Fibroblast of lung (primary cell): Measurements from ENCODE around the gene WDR27. TPM values are rescaled to one million over a fixed set of nuclear protein-coding genes. Genes with fewer than 3 reads are reported as not detected.
"Not testable (repeated sequence)": the region's sequence is repeated elsewhere in the genome, so short reads cannot be mapped to it uniquely, and the experiment has no call there.

Source experiments
- DNase-seq, 2 donors: peaks; one replicate each; pipeline versions ENCODE4 v3.0.0 to v3.0.0-alpha.2; 2010; ENCODE audit warnings: low read depth in 2 of 2
- H2AFZ ChIP-seq: 2 replicates; pipeline ENCODE4 v1.5.1; 2012; ENCODE audit warnings: low read length, control low read depth, inconsistent platforms
- H3K27ac ChIP-seq: 2 replicates; pipeline ENCODE4 v1.5.1; 2011; ENCODE audit warnings: low read length, control low read depth; ENCODE audit not compliant: insufficient read depth
- H3K27me3 ChIP-seq: 2 replicates; pipeline ENCODE4 v1.5.1; 2011; ENCODE audit warnings: mild to moderate bottlenecking, low read length; ENCODE audit not compliant: control insufficient read depth, insufficient read depth
- H3K36me3 ChIP-seq: 2 replicates; pipeline ENCODE4 v1.5.1; 2011; ENCODE audit warnings: low read length; ENCODE audit not compliant: control insufficient read depth, insufficient read depth
- H3K4me1 ChIP-seq: 2 replicates; pipeline ENCODE4 v1.5.1; 2011; ENCODE audit warnings: low read length; ENCODE audit not compliant: control insufficient read depth, insufficient read depth; ENCODE audit errors: extremely low read depth
- H3K4me2 ChIP-seq: 2 replicates; pipeline ENCODE4 v1.5.1; 2011; ENCODE audit warnings: low read length, control low read depth; ENCODE audit not compliant: insufficient read depth; ENCODE audit errors: extremely low read depth
- H3K4me3 ChIP-seq, 4 experiments: fragments of 200-600 bp in 1 of 4; sonication (generic) in 1 of 4; replicated peaks in 1 of 4; 2 replicates each; pipeline ENCODE4 v1.5.1; 2011 to 2016; ENCODE audit warnings: low read length in 4 of 4, low read depth in 3 of 4, mild to moderate bottlenecking in 3 of 4, control low read depth in 2 of 4, inconsistent platforms in 1 of 4, mixed read lengths in 1 of 4; ENCODE audit not compliant: insufficient read depth in 1 of 4; ENCODE audit errors: control extremely low read depth in 1 of 4
- H3K79me2 ChIP-seq: 2 replicates; pipeline ENCODE4 v1.5.1; 2012; ENCODE audit warnings: mild to moderate bottlenecking, low read length, inconsistent platforms; ENCODE audit not compliant: control insufficient read depth, insufficient read depth
- H3K9ac ChIP-seq: 2 replicates; pipeline ENCODE4 v1.5.1; 2011; ENCODE audit warnings: mild to moderate bottlenecking, low read length, control low read depth; ENCODE audit not compliant: insufficient read depth
- H3K9me3 ChIP-seq: 2 replicates; pipeline ENCODE4 v1.5.1; 2012; ENCODE audit warnings: low read depth, low read length; ENCODE audit not compliant: control insufficient read depth, insufficient read depth
- H4K20me1 ChIP-seq: 2 replicates; pipeline ENCODE4 v1.5.1; 2011; ENCODE audit warnings: low read length; ENCODE audit not compliant: control insufficient read depth, insufficient read depth; ENCODE audit errors: extremely low read depth
- CTCF ChIP-seq, 2 donors: IDR thresholded peaks in 1 of 2; conservative IDR thresholded peaks in 1 of 2; 1 replicate in 1 of 2; 2 replicates in 1 of 2; pipeline ENCODE4 v1.5.1; 2011 to 2012; ENCODE audit warnings: low read length in 2 of 2, control low read depth in 1 of 2, inconsistent platforms in 1 of 2, low read depth in 1 of 2, mild to moderate bottlenecking in 1 of 2
- EZH2 ChIP-seq: IDR thresholded peaks from 2 replicates; pipeline ENCODE4 v1.5.1; 2012; ENCODE audit warnings: low read length, control low read depth, mild to moderate bottlenecking; ENCODE audit errors: missing control alignments
- polyA plus RNA-seq, 2 donors: library from polyadenylated mRNA; depleted of rRNA in 1 of 2; stranded (reverse) in 1 of 2; unstranded in 1 of 2; fragments of >200 nt; gene quantifications; 2 replicates each; pipeline ENCODE4 v1.2.1, GENCODE V29; 2011 to 2012; ENCODE audit warnings: missing spikeins in 1 of 2
- total RNA-seq: library from RNA; depleted of rRNA; stranded (reverse); fragments of >200 nt; gene quantifications from 2 replicates; pipeline ENCODE4 v1.2.1, GENCODE V29; 2014

Gene WDR27
- total and polyA plus RNA-seq, 2 donors (not counting 1 experiment from before 2014, with no cell fraction given), result 8.8 to 23.3 TPM

DNA sequence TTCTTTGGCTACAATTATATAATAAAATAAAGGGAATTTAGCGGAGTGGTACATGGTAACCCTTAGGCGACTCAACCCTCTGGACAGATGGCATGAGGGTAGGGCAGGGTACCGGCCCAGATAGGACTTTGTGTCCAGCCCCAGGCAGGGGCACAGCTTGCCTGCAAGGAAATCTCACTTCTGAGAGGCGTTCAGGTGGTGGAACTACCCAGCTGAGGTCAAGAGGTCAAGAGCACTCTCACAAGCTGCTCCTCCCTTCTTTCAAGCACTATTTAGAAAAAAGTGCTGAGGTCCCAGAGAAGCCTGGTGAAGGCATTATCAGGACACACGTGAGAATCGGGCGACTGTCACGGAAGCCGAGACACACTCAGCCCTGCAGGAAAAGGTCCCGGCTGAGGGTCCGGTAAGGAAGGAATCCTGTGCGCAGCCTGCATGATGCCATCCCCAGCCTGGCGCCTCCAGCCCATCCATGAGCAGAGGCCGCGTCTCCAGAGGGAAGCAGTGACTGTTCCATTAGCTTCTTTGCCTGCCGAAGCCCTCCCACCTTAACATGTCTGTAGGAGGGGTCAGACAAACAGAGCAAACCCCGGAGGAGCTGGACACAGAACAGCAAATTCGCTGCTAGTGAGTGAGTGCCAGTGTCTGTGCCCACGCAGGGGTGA lies 54.8 kb downstream of the WDR27 start:
- no peak for DNase-seq
- Histone ChIP-seq H2AFZ (no peak overlapping the region), H3K27ac (no peak overlapping the region), H3K9me3 (no peaks in the 10 kb centered on the region), H3K4me3 (no peak overlapping the region), H3K36me3 (no peaks in the 10 kb centered on the region), H3K27me3 (no peaks in the 10 kb centered on the region), H3K9ac (no peak overlapping the region), H3K4me2 (no peak overlapping the region), H3K4me1 (no peaks in the 10 kb centered on the region), H4K20me1 (no peaks in the 10 kb centered on the region), H3K79me2 (no peaks in the 10 kb centered on the region)
- no peak for TF ChIP-seq EZH2
- no peak for TF ChIP-seq CTCF (conservative IDR thresholded peaks at IDR 0.05 in 1 of 2, IDR thresholded peaks at IDR 0.05 in 1 of 2; ENCODE audit: low read depth in 1 of 2, low read length in 2 of 2)

GRCh38 chr6:169645459-169645858 lies 56.4 kb downstream of the WDR27 start:
- H3K79me2 ChIP-seq, H3K4me3 ChIP-seq, H2AFZ ChIP-seq, H3K9me3 ChIP-seq, H3K27ac ChIP-seq, H3K9ac ChIP-seq, H3K4me1 ChIP-seq, H3K4me2 ChIP-seq, H4K20me1 ChIP-seq, H3K27me3 ChIP-seq, H3K36me3 ChIP-seq, DNase-seq: not testable (repeated sequence)

DNA sequence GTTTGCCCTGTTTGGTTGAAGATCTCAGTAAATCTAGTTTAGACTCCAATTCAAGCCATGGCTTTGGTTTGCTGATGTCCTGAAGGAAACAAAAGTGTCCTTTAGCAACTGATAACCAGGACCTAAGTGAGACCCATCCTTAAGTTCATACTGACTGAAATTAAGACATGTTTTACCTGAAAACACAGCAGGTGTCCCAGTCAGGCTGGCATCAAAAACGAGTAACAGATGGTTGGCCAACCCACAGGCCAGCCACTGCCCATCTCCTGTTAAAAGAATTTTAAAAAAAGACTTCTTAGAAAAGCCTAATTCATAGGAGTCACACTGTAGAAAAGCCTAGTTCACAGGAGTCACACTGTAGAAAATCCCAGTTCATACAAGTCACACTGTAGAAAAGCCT lies 58.3 kb downstream of the WDR27 start:
- no peaks in the 10 kb centered on the region for H3K79me2 ChIP-seq
- no peak overlapping the region for H3K27ac ChIP-seq
- H3K4me1 ChIP-seq, result no peaks in the 10 kb centered on the region
- DNase-seq, result no peak
- no peak overlapping the region for H3K4me3 ChIP-seq
- H3K9me3 ChIP-seq, result no peaks in the 10 kb centered on the region
- no peaks in the 10 kb centered on the region for H3K36me3 ChIP-seq
- H3K27me3 ChIP-seq, result no peaks in the 10 kb centered on the region
- H4K20me1 ChIP-seq, result no peaks in the 10 kb centered on the region
- TF ChIP-seq CTCF (conservative IDR thresholded peaks at IDR 0.05 in 1 of 2, IDR thresholded peaks at IDR 0.05 in 1 of 2; ENCODE audit: low read depth in 1 of 2, low read length in 2 of 2) (no peak), EZH2 (no peak)
- H2AFZ ChIP-seq, result no peak overlapping the region
- no peak overlapping the region for H3K9ac ChIP-seq
- H3K4me2 ChIP-seq, result no peak overlapping the region
